Endodermal cell (in vitro differentiated cells): ENCODE data around the gene SERPINB13. TPM values are rescaled to one million over a fixed set of nuclear protein-coding genes. Genes with fewer than 3 reads are reported as not detected.

Experiments used
- DNase-seq: peaks from one replicate; pipeline ENCODE4 v3.0.0-alpha.2; 2017
- H3K27ac ChIP-seq: 2 replicates; pipeline ENCODE4 v1.5.1; 2013; ENCODE audit warnings: mild to moderate bottlenecking, low read depth, low read length, moderate library complexity
- H3K27me3 ChIP-seq: 2 replicates; pipeline ENCODE4 v1.6.1; 2013; ENCODE audit warnings: mild to moderate bottlenecking, low read length, moderate library complexity; ENCODE audit not compliant: insufficient read depth, control insufficient read depth, poor library complexity, severe bottlenecking
- H3K36me3 ChIP-seq: 2 replicates; pipeline ENCODE4 v1.7.0; 2013; ENCODE audit warnings: mild to moderate bottlenecking, low read length, moderate library complexity; ENCODE audit not compliant: control insufficient read depth, insufficient read depth
- H3K4me1 ChIP-seq: one replicate; pipeline ENCODE4 v1.7.0; 2013; ENCODE audit warnings: low read length; ENCODE audit not compliant: control insufficient read depth, insufficient read depth
- H3K4me3 ChIP-seq: 2 replicates; pipeline ENCODE4 v1.5.1; 2013; ENCODE audit warnings: mild to moderate bottlenecking, low read length, moderate library complexity
- H3K9ac ChIP-seq: 2 replicates; pipeline ENCODE4 v1.6.1; 2013; ENCODE audit warnings: mild to moderate bottlenecking, low read length, moderate library complexity; ENCODE audit not compliant: poor library complexity, severe bottlenecking; ENCODE audit errors: extremely low read depth
- H3K9me3 ChIP-seq: 2 replicates; pipeline ENCODE4 v1.6.1; 2013; ENCODE audit warnings: mild to moderate bottlenecking, low read length, moderate library complexity; ENCODE audit not compliant: control insufficient read depth
- H3K27ac Mint-ChIP-seq: 2 replicates; pipeline ENCODE4 v1.8.0; 2020; ENCODE audit warnings: mixed read lengths
- H3K27me3 Mint-ChIP-seq: 2 replicates; pipeline ENCODE4 v1.8.0; 2021; ENCODE audit warnings: mild to moderate bottlenecking, mixed read lengths; ENCODE audit not compliant: insufficient read depth
- H3K36me3 Mint-ChIP-seq: 2 replicates; pipeline ENCODE4 v1.8.0; 2020; ENCODE audit warnings: low read depth, mixed read lengths
- H3K4me1 Mint-ChIP-seq: 2 replicates; pipeline ENCODE4 v1.8.0; 2020; ENCODE audit warnings: mixed read lengths
- H3K4me3 Mint-ChIP-seq: 2 replicates; pipeline ENCODE4 v1.8.0; 2020; ENCODE audit warnings: mild to moderate bottlenecking, moderate library complexity, mixed read lengths
- H3K9me3 Mint-ChIP-seq: 2 replicates; pipeline ENCODE4 v1.8.0; 2020; ENCODE audit warnings: mild to moderate bottlenecking, mixed read lengths
- CTCF ChIP-seq: fragments of 200-600 bp; sonication (generic); conservative IDR thresholded peaks from 2 replicates; pipeline ENCODE4 v1.5.0; 2021; ENCODE audit warnings: antibody characterized with exemption, mild to moderate bottlenecking
- WGBS, 2 experiments: methylation state at CpG; one replicate each; pipeline versions ENCODE4 v1.1.5 to v1.1.7; 2013; ENCODE audit warnings: missing lambda C conversion rate in 2 of 2, mixed read lengths in 1 of 2; ENCODE audit not compliant: insufficient coverage in 1 of 2, insufficient read length in 1 of 2; 5-methylcytosine and 5-hydroxymethylcytosine counted together
- total RNA-seq, 2 donors: library from RNA; stranded (reverse); fragmentation: NEBNext Ultra II Directional in 1 of 2; extraction: Animal tissue kit (Norgen Biotek cat#: 25700) in 1 of 2; gene quantifications; 2 replicates in 1 of 2; 3 replicates in 1 of 2; pipeline ENCODE4 v1.2.1, GENCODE V29; 2021

The SERPINB13 gene
- total RNA-seq, 2 donors from 2014 or later = not detected

- H3K36me3 Mint-ChIP-seq = no peaks in the 10 kb centered on the region
- H3K4me1 Mint-ChIP-seq = no peaks in the 10 kb centered on the region
- no peak for TF ChIP-seq CTCF
- H3K9me3 ChIP-seq = no peaks in the 10 kb centered on the region
- H3K36me3 ChIP-seq = no peaks in the 10 kb centered on the region
- no peak overlapping the region for H3K4me3 Mint-ChIP-seq
- DNase-seq = no peak
- H3K27me3 ChIP-seq = peaks cover 6% of the 10 kb centered on the region
- no peak overlapping the region for H3K9ac ChIP-seq
- H3K27ac ChIP-seq = no peak overlapping the region
- no peaks in the 10 kb centered on the region for H3K4me1 ChIP-seq
- no peaks in the 10 kb centered on the region for H3K27me3 Mint-ChIP-seq
- no peak overlapping the region for H3K27ac Mint-ChIP-seq
- H3K9me3 Mint-ChIP-seq = no peaks in the 10 kb centered on the region
- 84 to 100% methylated on average over 2 to 3 of the region's 3 CpGs for WGBS, 2 experiments
- no peak overlapping the region for H3K4me3 ChIP-seq
Observed at GRCh38 chr18:63551769-63552168, 35.4 kb upstream of the SERPINB13 start.

DNA sequence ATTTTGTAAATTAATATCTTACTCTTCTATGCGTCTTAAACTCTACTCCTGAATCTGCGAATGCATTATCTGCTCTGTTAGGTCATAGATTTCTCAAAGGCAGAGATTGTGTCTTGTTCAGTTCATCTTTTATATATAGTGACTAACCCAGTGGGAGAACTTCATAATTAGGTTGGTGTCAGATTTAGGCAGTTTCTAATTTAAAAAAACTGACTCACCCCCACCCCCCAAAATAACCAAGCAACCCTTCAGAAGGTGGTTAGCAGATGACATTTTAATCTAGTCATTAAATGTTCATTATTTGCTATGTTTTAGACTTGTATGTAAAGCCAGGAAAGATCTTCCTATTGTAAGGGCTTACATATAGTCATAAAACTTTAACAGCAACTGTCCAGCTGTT, 34.6 kb upstream of the SERPINB13 start:
- no peak overlapping the region for H3K4me3 ChIP-seq
- H3K27ac ChIP-seq = no peak overlapping the region
- no peak overlapping the region for H3K4me3 Mint-ChIP-seq
- H3K27ac Mint-ChIP-seq = no peak overlapping the region
- DNase-seq = no peak
- no peaks in the 10 kb centered on the region for H3K36me3 ChIP-seq
- no peak overlapping the region for H3K9ac ChIP-seq
- peaks cover 6% of the 10 kb centered on the region for H3K27me3 ChIP-seq
- no peaks in the 10 kb centered on the region for H3K36me3 Mint-ChIP-seq
- no peak for TF ChIP-seq CTCF
- H3K9me3 ChIP-seq = no peaks in the 10 kb centered on the region
- no peaks in the 10 kb centered on the region for H3K4me1 ChIP-seq
- 86 to 100% methylated on average over 1 to 2 of the region's 2 CpGs for WGBS, 2 experiments
- no peaks in the 10 kb centered on the region for H3K9me3 Mint-ChIP-seq
- H3K27me3 Mint-ChIP-seq = no peaks in the 10 kb centered on the region
- H3K4me1 Mint-ChIP-seq = no peaks in the 10 kb centered on the region

DNA sequence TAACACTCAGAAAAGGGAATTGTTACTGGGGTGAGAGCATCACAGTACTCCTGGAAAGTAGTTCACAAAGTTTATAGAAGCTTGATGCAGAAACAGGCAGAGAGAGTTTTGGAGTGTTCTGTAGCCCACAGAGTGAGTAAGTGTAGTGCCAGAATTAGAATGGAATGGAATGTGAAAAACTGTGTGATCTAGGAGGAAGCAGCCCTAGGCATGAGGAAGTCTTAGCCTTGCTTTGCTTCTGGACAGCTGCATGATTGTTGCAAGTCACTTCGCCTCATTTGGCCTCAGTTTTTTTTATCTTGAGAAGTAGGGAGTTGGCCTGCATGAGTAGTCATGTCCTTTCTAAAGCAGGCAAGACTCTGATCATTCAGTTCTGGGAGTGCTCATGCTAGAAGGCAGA, 34.1 kb upstream of the SERPINB13 start:
- Histone ChIP-seq H3K4me3 (no peak overlapping the region), H3K36me3 (no peaks in the 10 kb centered on the region), H3K27ac (no peak overlapping the region), H3K27me3 (peaks cover 6% of the 10 kb centered on the region), H3K4me1 (no peaks in the 10 kb centered on the region), H3K9ac (no peak overlapping the region), H3K9me3 (no peaks in the 10 kb centered on the region)
- Mint-ChIP-seq H3K4me1 (no peaks in the 10 kb centered on the region), H3K4me3 (no peak overlapping the region), H3K9me3 (no peaks in the 10 kb centered on the region), H3K27ac (no peak overlapping the region), H3K27me3 (no peaks in the 10 kb centered on the region), H3K36me3 (no peaks in the 10 kb centered on the region)
- no peak for DNase-seq
- TF ChIP-seq CTCF = no peak
- WGBS, 2 experiments = 85 to 100% methylated on average over 1 of the region's 1 CpG
